Adrenal gland (tissue), 19 donors: ENCODE measurements around the gene WFDC11. TPM values are rescaled to one million over a fixed set of nuclear protein-coding genes. Genes with fewer than 3 reads are reported as not detected.
"Not testable (repeated sequence)": the region's sequence is repeated elsewhere in the genome, so short reads cannot be mapped to it uniquely, and the experiment has no call there.

Experiments used
- DNase-seq, 7 donors: peaks; one replicate each; pipeline ENCODE4 v3.0.0-alpha.2; 2019 to 2020
- H3K27ac ChIP-seq, 5 donors: fragments of 200-600 bp; sonication (generic) in 4 of 5; 1 replicate in 3 of 5; 2 replicates in 2 of 5; pipeline versions ENCODE4 v1.5.1 to v1.8.0; 2016 to 2020; ENCODE audit warnings: mild to moderate bottlenecking in 1 of 5
- H3K27me3 ChIP-seq: fragments of 200-600 bp; 2 replicates; pipeline ENCODE4 v1.8.0; 2021
- H3K36me3 ChIP-seq, 2 donors: fragments of 200-600 bp; replicated peaks in 1 of 2; 1 replicate in 1 of 2; 2 replicates in 1 of 2; pipeline versions ENCODE4 v1.5.1 to v1.8.0; 2018 to 2022
- H3K4me1 ChIP-seq, 2 donors: fragments of 200-600 bp; replicated peaks in 1 of 2; 1 replicate in 1 of 2; 2 replicates in 1 of 2; pipeline versions ENCODE4 v1.5.1 to v1.8.0; 2018 to 2021
- H3K4me3 ChIP-seq, 4 donors: fragments of 200-600 bp; sonication (generic) in 3 of 4; one replicate each; pipeline ENCODE4 v1.5.1; 2016 to 2018
- H3K9me3 ChIP-seq, 3 donors: fragments of 200-600 bp; sonication (generic) in 1 of 3; replicated peaks in 1 of 3; 1 replicate in 2 of 3; 2 replicates in 1 of 3; pipeline versions ENCODE4 v1.5.1 to v1.8.0; 2016 to 2021
- CTCF ChIP-seq, 6 experiments: fragments of 450-650 bp in 4 of 6; fragments of 200-600 bp in 2 of 6; sonication (generic) in 1 of 6; IDR thresholded peaks; 1 replicate in 5 of 6; 2 replicates in 1 of 6; pipeline versions ENCODE4 v1.5.1 to v1.8.0; 2016 to 2021; ENCODE audit warnings: antibody characterized with exemption in 6 of 6, mild to moderate bottlenecking in 2 of 6, moderate library complexity in 1 of 6
- POLR2A ChIP-seq, 2 donors: fragments of 450-650 bp; IDR thresholded peaks; one replicate each; pipeline ENCODE4 v1.6.1; 2017; ENCODE audit warnings: antibody characterized with exemption in 2 of 2, mild to moderate bottlenecking in 2 of 2, moderate library complexity in 1 of 2
- WGBS, 4 donors: extraction: QIAGEN DNeasy Blood & Tissue Kit in 2 of 4; methylation state at CpG; one replicate each; pipeline versions ENCODE4 v1.1.5 to v1.1.7; 2013 to 2017; 5-methylcytosine and 5-hydroxymethylcytosine counted together
- intact Hi-C, 2 donors: fragments of 100-400 bp; cut with DNase I; formaldehyde crosslinking; loops; one replicate each; pipeline versions ENCODE4 v1.14.1 to v1.15.0; 2022 to 2023
- long read RNA-seq, 10 donors: library from polyadenylated mRNA in 3 of 10; unstranded in 2 of 10; stranded (forward) in 1 of 10; transcript quantifications; one replicate each; pipeline ENCODE4 v2.0.0 and lab custom pipeline, GENCODE V29; 2021 to 2026
- polyA plus RNA-seq, 3 donors: library from polyadenylated mRNA; stranded (reverse); fragments of 200-250 nt in 2 of 3; fragments of 350-450 nt in 1 of 3; fragmentation: Illumina TruSeq in 1 of 3; extraction: RNeasy Lipid Tissue Mini Kit (QIAGEN cat#74804) in 1 of 3; gene quantifications; one replicate each; pipeline ENCODE4 v1.2.3, GENCODE V29; 2013 to 2014
- total RNA-seq, 9 donors: library from RNA; depleted of rRNA in 4 of 9; stranded (reverse); fragments of >200 nt in 4 of 9; fragments of 120-200 nt in 1 of 9; fragmentation: NEBNext Ultra II Directional in 1 of 9; extraction: Animal tissue kit (Norgen Biotek cat#: 25700) in 1 of 9; gene quantifications; one replicate each; pipeline versions ENCODE4 v1.1.0 to v1.2.4, GENCODE V29; 2013 to 2023
- donor health status: healthy with polysubstance abuse.
- donor health status: Bipolar disorder and iron deficiency.
- donor health status: DM: yes; HTN: yes; CAD: no.
- donor health status: DM: no; HTN: no; CAD: no.
- donor health status: DM: no; HTN: no; CAD: no.
- donor health status: DM: yes; HTN: yes; CAD: no.

The WFDC11 gene
- total RNA-seq: not detected
- not detected for polyA plus RNA-seq
- long read RNA-seq, donor 1: 0 reads
- long read RNA-seq, donor 2: 0 reads
- long read RNA-seq, donor 3: 0 reads
- long read RNA-seq, donor 4: 0 reads
- long read RNA-seq, donor 5: 0 reads
- long read RNA-seq, donor 6: 0 reads
- long read RNA-seq, donor 7: 0 reads
- long read RNA-seq, donor 8: 0 reads
- long read RNA-seq, donor 9: 0 reads
- long read RNA-seq, donor 10: 0 reads

- Histone ChIP-seq H3K27ac (no peak within 1 kb of the TSS), H3K36me3 (no peaks in the 10 kb centered on the region), H3K27me3 (peaks cover 4% of the 10 kb centered on the region), H3K4me1 (no peaks in the 10 kb centered on the region), H3K9me3 (no peaks in the 10 kb centered on the region), H3K4me3 (no peak within 1 kb of the TSS)
- DNase-seq: no peak
- intact Hi-C loops: no loop called here
- 63 to 78% (median 70%) methylated on average over 1 of the region's 1 CpG for WGBS, 4 donors
- TF ChIP-seq CTCF (IDR thresholded peaks at IDR 0.05) (no peak), POLR2A (IDR thresholded peaks at IDR 0.05) (no peak)
Observed at GRCh38 chr20:45670139-45670538, at the start of gene WFDC11. Gene WFDC11 (minus strand): TSS chr20:45670239. CDS start chr20:45650600, 19,639 bp downstream.

GRCh38 chr20:45716141-45716688, 46.2 kb upstream of the WFDC11 start:
- H3K27me3 ChIP-seq, intact Hi-C loops, H3K27ac ChIP-seq, H3K36me3 ChIP-seq, H3K9me3 ChIP-seq, H3K4me1 ChIP-seq, H3K4me3 ChIP-seq, DNase-seq: not testable (repeated sequence)

- Histone ChIP-seq H3K27me3 (peaks cover 13% of the 10 kb centered on the region), H3K4me1 (no peaks in the 10 kb centered on the region), H3K27ac (no peak within 1 kb of the TSS), H3K9me3 (no peaks in the 10 kb centered on the region), H3K4me3 (no peak within 1 kb of the TSS), H3K36me3 (no peaks in the 10 kb centered on the region)
- DNase-seq: no peak
- no peak for TF ChIP-seq POLR2A (IDR thresholded peaks at IDR 0.05)
- no peak for TF ChIP-seq CTCF (IDR thresholded peaks at IDR 0.05)
- intact Hi-C loops: no loop called here
- WGBS, 4 donors: 65 to 94% (median 83%) methylated on average over 1 of the region's 1 CpG
Observed at GRCh38 chr20:45704969-45705637, 35.1 kb upstream of the WFDC11 start, which contains the start of gene WFDC10B. Gene WFDC10B (minus strand): TSS chr20:45705019. CDS start chr20:45685992, 19,027 bp downstream.

- intact Hi-C loops: no loop called here
- no peaks in the 10 kb centered on the region for H3K27me3 ChIP-seq
- WGBS, 4 donors: 30 to 51% (median 45%) methylated on average over 3 to 4 of the region's 4 CpGs
- no peaks in the 10 kb centered on the region for H3K9me3 ChIP-seq
- H3K27ac ChIP-seq: no peak within 1 kb of the TSS
- TF ChIP-seq CTCF (IDR thresholded peaks at IDR 0.05): no peak
- no peak for TF ChIP-seq POLR2A (IDR thresholded peaks at IDR 0.05)
- H3K36me3 ChIP-seq: no peaks in the 10 kb centered on the region
- no peaks in the 10 kb centered on the region for H3K4me1 ChIP-seq
- no peak for DNase-seq
- H3K4me3 ChIP-seq: no peak within 1 kb of the TSS
Observed at GRCh38 chr20:45701873-45702272, 31.8 kb upstream of the WFDC11 start, which contains the start of gene WFDC13. Gene WFDC13 (plus strand): TSS chr20:45702038. CDS start chr20:45702124, 86 bp downstream.
